BE2C (cell line): ENCODE results near the gene LRBA.

Experiments used
- DNase-seq: peaks from one replicate; pipeline ENCODE4 v3.0.0-alpha.2; 2020
- H3K27me3 ChIP-seq: fragments of 250-450 bp; sonication (Bioruptor Pico); 2 replicates; pipeline ENCODE4 v1.5.1; 2020; ENCODE audit warnings: mild to moderate bottlenecking
- H3K36me3 ChIP-seq: fragments of 250-450 bp; sonication (Bioruptor Pico); 2 replicates; pipeline ENCODE4 v1.5.1; 2020; ENCODE audit warnings: mild to moderate bottlenecking
- H3K4me1 ChIP-seq: fragments of 250-450 bp; sonication (Bioruptor Pico); 2 replicates; pipeline ENCODE4 v1.5.1; 2020
- H3K4me3 ChIP-seq: 2 replicates; pipeline ENCODE4 v1.5.1; 2011; ENCODE audit warnings: low read depth, low read length
- H3K9me3 ChIP-seq: fragments of 250-450 bp; sonication (Bioruptor Pico); 2 replicates; pipeline ENCODE4 v1.5.1; 2020
- TF ChIP-seq, protein P1 (sequence below): IDR thresholded peaks from 2 replicates; pipeline ENCODE4 v1.5.1; 2012; ENCODE audit warnings: mild to moderate bottlenecking, low read depth, low read length

Gene LRBA

DNA sequence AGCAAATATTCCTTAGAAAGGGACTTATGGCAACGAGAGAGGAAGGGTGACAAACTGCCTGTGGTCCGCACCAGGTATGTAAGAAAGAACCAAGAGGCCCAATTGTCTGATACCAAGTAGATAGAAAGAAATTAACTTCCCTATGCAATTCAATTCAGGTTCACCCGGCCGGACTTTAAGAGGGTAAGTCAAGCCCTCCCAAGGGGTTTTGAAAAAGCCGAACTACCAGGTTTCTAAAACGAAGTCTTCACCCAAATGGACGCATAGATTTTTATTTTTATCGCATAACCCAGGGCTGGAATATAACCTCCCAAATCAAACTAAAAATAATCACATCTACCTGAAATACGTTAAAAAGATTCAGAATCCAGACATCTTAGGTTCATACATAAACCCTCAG is 434.8 kb downstream of the LRBA start:
- H3K9me3 ChIP-seq, result no peaks in the 10 kb centered on the region
- no peak for DNase-seq
- TF ChIP-seq, protein P1, sequence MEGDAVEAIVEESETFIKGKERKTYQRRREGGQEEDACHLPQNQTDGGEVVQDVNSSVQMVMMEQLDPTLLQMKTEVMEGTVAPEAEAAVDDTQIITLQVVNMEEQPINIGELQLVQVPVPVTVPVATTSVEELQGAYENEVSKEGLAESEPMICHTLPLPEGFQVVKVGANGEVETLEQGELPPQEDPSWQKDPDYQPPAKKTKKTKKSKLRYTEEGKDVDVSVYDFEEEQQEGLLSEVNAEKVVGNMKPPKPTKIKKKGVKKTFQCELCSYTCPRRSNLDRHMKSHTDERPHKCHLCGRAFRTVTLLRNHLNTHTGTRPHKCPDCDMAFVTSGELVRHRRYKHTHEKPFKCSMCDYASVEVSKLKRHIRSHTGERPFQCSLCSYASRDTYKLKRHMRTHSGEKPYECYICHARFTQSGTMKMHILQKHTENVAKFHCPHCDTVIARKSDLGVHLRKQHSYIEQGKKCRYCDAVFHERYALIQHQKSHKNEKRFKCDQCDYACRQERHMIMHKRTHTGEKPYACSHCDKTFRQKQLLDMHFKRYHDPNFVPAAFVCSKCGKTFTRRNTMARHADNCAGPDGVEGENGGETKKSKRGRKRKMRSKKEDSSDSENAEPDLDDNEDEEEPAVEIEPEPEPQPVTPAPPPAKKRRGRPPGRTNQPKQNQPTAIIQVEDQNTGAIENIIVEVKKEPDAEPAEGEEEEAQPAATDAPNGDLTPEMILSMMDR, result no peak
- peaks cover 5% of the 10 kb centered on the region for H3K4me1 ChIP-seq
- peaks cover 39% of the 10 kb centered on the region for H3K36me3 ChIP-seq
- no peaks in the 10 kb centered on the region for H3K27me3 ChIP-seq
- H3K4me3 ChIP-seq, result peak overlapping the region; percentile 91

DNA sequence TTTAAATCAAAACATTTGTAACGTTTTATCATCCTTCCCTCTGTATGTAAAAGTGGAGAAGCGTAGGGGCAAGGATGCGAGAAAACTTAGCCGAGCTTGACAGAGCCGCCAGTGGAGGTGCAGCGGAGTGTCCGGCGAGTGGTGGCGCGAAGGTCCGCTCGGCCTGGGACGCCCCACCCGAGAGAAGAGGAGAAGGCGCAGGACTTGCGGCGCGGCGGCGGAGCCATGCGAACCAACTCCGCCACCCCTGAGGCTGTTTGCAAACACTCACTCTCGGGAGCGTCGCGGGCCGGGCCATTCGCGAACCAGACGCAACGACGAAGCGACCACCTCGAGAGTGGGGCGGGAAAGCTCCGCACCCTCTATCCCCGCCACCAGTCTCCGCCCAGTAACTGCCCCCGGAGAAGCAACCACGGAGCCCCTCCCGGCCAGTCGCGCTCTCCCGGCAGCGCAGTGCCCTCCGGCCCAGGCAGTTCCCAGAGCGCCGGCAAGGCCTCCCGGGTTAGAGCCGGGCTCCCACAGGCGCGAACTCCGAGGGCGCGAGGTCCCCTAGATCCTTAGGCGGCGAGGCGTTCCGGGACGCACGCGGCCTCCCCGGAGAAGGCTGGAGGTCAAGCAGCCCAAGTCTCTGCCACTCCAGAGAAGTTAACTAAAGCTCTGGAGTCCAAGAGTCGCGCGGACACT is 435.4 kb downstream of the LRBA start:
- peaks cover 9% of the 10 kb centered on the region for H3K4me1 ChIP-seq
- no peaks in the 10 kb centered on the region for H3K27me3 ChIP-seq
- no peaks in the 10 kb centered on the region for H3K9me3 ChIP-seq
- H3K4me3 ChIP-seq, result peak overlapping the region; percentile 91
- TF ChIP-seq, protein P1, result no peak
- peak; percentile 80 for DNase-seq
- H3K36me3 ChIP-seq, result peaks cover 35% of the 10 kb centered on the region

DNA sequence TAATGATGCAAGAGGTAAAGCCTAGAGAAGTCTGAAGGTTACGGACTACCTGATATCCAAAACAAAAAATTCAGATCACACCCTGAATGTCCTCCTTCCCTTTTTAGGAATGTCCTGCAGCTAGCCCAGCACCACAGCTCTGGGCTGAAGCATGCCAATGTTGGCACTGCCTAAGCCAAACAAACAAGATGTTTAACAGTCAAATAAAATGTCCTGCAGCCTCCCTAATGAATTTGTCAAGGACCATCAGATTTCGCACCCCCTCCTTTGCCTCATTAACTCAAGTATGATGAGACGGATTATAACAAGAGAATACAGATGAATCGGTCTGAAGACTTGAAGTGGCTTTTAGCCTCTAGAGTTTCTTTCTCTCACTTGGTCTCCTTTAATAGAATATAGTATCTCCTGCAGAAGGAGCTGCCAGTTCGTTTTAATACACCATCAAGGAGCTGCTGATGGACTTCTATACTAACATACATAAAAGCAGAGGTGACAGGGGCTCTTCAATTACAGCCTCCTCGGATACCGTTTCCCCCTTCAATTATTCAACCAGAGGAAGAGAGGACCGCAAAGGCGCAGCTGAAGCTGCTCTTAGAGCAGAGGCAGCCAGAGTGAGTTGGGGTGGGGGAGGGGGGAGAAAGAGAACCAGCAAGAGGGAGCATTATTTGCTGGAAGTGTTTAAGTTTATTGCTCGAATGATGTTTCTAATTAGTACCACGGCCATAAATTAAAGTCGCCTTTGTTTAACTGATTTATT is 436.2 kb downstream of the LRBA start:
- H3K9me3 ChIP-seq, result no peaks in the 10 kb centered on the region
- peaks cover 16% of the 10 kb centered on the region for H3K4me1 ChIP-seq
- no peaks in the 10 kb centered on the region for H3K27me3 ChIP-seq
- peak overlapping the region; percentile 91 for H3K4me3 ChIP-seq
- TF ChIP-seq, protein P1, result no peak
- peaks cover 29% of the 10 kb centered on the region for H3K36me3 ChIP-seq
- DNase-seq, result peak; percentile 80

DNA sequence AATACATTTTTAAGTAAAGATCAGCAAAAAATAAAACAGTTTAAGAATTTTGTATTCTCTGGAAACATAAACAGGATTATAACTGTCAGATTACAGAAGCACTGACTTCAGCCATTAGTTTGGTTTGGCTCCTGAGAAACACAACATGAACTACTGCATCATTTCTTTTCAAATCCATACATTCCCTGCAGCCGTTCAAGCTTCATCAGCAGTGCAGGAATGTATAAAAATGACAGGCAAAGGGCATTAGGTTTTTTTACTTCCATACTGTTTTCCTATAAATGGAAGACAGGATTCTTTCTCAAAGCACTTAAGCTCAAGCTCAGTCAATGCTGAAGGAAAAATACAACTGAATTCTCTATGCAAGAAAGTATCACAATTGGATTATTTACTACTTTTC is 437.3 kb downstream of the LRBA start:
- peak overlapping the region; percentile 91 for H3K4me3 ChIP-seq
- H3K27me3 ChIP-seq, result no peaks in the 10 kb centered on the region
- TF ChIP-seq, protein P1, result no peak

DNA sequence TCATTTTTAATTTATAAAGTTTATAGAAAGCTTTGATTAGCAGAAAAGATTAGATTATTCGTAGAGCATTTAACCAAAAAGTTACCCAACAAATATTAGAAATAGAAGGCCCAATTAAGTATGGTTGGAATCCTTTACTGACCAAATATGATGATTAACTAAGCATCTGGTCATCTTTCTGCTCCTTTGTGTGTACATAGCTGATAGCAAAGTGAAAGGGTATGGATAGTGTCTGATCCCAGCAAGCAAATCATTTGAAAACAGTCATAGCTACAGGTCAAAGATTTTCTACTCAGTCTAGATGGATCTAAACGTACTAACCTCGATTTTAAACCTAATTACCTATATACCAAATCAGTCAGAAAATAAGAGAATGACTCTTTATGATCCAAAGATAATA is 440.4 kb downstream of the LRBA start:
- peaks cover 4% of the 10 kb centered on the region for H3K36me3 ChIP-seq
- H3K9me3 ChIP-seq, result no peaks in the 10 kb centered on the region
- no peak for DNase-seq
- TF ChIP-seq, protein P1, result no peak
- peaks cover 46% of the 10 kb centered on the region for H3K4me1 ChIP-seq
- H3K4me3 ChIP-seq, result peak overlapping the region; percentile 34
- no peaks in the 10 kb centered on the region for H3K27me3 ChIP-seq

More for the DNA sequence above, 437.3 kb downstream of the LRBA start:
- no peak for DNase-seq
- Histone ChIP-seq H3K36me3 (peaks cover 18% of the 10 kb centered on the region), H3K4me1 (peaks cover 24% of the 10 kb centered on the region), H3K9me3 (no peaks in the 10 kb centered on the region)

DNA sequence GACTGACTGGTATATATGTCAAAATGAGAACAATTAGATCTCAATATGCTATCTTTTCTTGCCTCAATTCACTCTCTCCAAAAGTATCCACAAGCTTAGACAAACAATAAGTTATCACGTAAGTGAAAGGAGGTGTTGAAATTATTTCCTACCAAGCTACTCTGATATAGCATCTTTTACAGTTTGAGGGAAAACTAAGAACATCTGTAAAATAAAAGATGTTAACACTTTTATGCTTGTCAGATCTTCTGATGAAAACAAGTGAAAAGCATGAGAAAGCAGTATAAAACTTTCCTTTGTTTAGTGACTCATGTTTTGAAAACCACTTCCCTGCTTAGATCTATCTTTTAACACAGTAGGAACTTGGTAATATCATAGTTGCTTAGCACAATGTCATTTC is 441.6 kb downstream of the LRBA start:
- Histone ChIP-seq H3K27me3 (no peaks in the 10 kb centered on the region), H3K4me1 (peaks cover 55% of the 10 kb centered on the region), H3K36me3 (no peaks in the 10 kb centered on the region; the same call in none of the 2 replicates), H3K9me3 (no peaks in the 10 kb centered on the region), H3K4me3 (peak overlapping the region; percentile 4; the same call in 1 of the 2 replicates)
- TF ChIP-seq, protein P1, result no peak
- DNase-seq, result no peak
